Measurements from ENCODE around the gene TFAP2D.

The TFAP2D gene

GRCh38 chr6:50689210-50689609 lies 24.1 kb upstream of the TFAP2D start:
- no peaks in the 10 kb centered on the region for H3K79me1 ChIP-seq (ENCODE audit: low read length)
- WGBS (ENCODE audit: extremely low coverage, insufficient coverage, insufficient read length): no CpG with 5 or more reads among the region's 3 CpGs
- no peak overlapping the region for H4K8ac ChIP-seq (ENCODE audit: low read depth, low read length)

GRCh38 chr6:50691814-50692495 lies 21.4 kb upstream of the TFAP2D start:
- Histone ChIP-seq H2AK5ac (ENCODE audit: low read length) (no peak overlapping the region), H3K79me2 (ENCODE audit: control insufficient read depth, insufficient read depth, low read length, poor library complexity) (no peaks in the 10 kb centered on the region), H2AFZ (ENCODE audit: insufficient read depth, low read length, poor library complexity) (no peak overlapping the region), H2BK5ac (ENCODE audit: low read depth, low read length, poor library complexity) (no peak overlapping the region), H4K12ac (ENCODE audit: low read depth, low read length) (no peak overlapping the region), H3K79me1 (ENCODE audit: low read length) (no peaks in the 10 kb centered on the region), H2BK12ac (ENCODE audit: low read length) (no peak overlapping the region), H2BK120ac (ENCODE audit: insufficient read depth, low read length, poor library complexity) (no peak overlapping the region), H3K23ac (ENCODE audit: low read length) (no peak overlapping the region), H4K8ac (ENCODE audit: low read depth, low read length) (no peak overlapping the region), H3K4me2 (ENCODE audit: low read length) (no peak overlapping the region), H3K18ac (ENCODE audit: low read length) (no peak overlapping the region), H4K91ac (ENCODE audit: low read depth, low read length) (no peak overlapping the region), H3K4me1 (ENCODE audit: control insufficient read depth in 1 of 2, insufficient read depth in 2 of 2, low read length in 2 of 2) (no peaks in the 10 kb centered on the region), H3K4ac (ENCODE audit: low read depth, low read length) (no peak overlapping the region), H3K27ac (ENCODE audit: low read depth, low read length) (no peak overlapping the region), H3K27me3 (ENCODE audit: insufficient read depth, low read length) (no peaks in the 10 kb centered on the region), H3K36me3 (ENCODE audit: control insufficient read depth in 1 of 2, insufficient read depth in 2 of 2, low read length in 2 of 2) (no peaks in the 10 kb centered on the region), H3K9ac (ENCODE audit: low read length) (no peak overlapping the region), H3K4me3 (ENCODE audit: low read depth, low read length) (no peak overlapping the region), H3K9me3 (ENCODE audit: insufficient read depth, low read depth, low read length) (no peaks in the 10 kb centered on the region), H3K14ac (ENCODE audit: low read length) (no peak overlapping the region)
- no CpG with 5 or more reads among the region's 4 CpGs for WGBS (ENCODE audit: extremely low coverage, insufficient coverage, insufficient read length)
- no peak for DNase-seq

More at GRCh38 chr6:50689210-50689609, 24.1 kb upstream of the TFAP2D start:
- no peak for DNase-seq
- Histone ChIP-seq H2BK12ac (ENCODE audit: low read length) (no peak overlapping the region), H3K23ac (ENCODE audit: low read length) (no peak overlapping the region), H3K4ac (ENCODE audit: low read depth, low read length) (no peak overlapping the region), H3K79me2 (ENCODE audit: control insufficient read depth, insufficient read depth, low read length, poor library complexity) (no peaks in the 10 kb centered on the region), H3K4me2 (ENCODE audit: low read length) (no peak overlapping the region), H4K12ac (ENCODE audit: low read depth, low read length) (no peak overlapping the region), H2AFZ (ENCODE audit: insufficient read depth, low read length, poor library complexity) (no peak overlapping the region), H3K18ac (ENCODE audit: low read length) (no peak overlapping the region), H3K9me3 (ENCODE audit: insufficient read depth, low read depth, low read length) (peaks cover 2% of the 10 kb centered on the region), H2AK5ac (ENCODE audit: low read length) (no peak overlapping the region), H3K14ac (ENCODE audit: low read length) (no peak overlapping the region), H3K4me1 (ENCODE audit: control insufficient read depth in 1 of 2, insufficient read depth in 2 of 2, low read length in 2 of 2) (no peaks in the 10 kb centered on the region), H2BK120ac (ENCODE audit: insufficient read depth, low read length, poor library complexity) (no peak overlapping the region), H3K27ac (ENCODE audit: low read depth, low read length) (no peak overlapping the region), H2BK5ac (ENCODE audit: low read depth, low read length, poor library complexity) (no peak overlapping the region), H3K4me3 (ENCODE audit: low read depth, low read length) (no peak overlapping the region), H3K27me3 (ENCODE audit: insufficient read depth, low read length) (no peaks in the 10 kb centered on the region), H3K36me3 (ENCODE audit: control insufficient read depth in 1 of 2, insufficient read depth in 2 of 2, low read length in 2 of 2) (no peaks in the 10 kb centered on the region), H4K91ac (ENCODE audit: low read depth, low read length) (no peak overlapping the region), H3K9ac (ENCODE audit: low read length) (no peak overlapping the region)

GRCh38 chr6:50698546-50698945 lies 14.8 kb upstream of the TFAP2D start:
- no peak overlapping the region for H3K27ac ChIP-seq (ENCODE audit: low read depth, low read length)
- H2BK12ac ChIP-seq (ENCODE audit: low read length): no peak overlapping the region
- no peak overlapping the region for H3K4me2 ChIP-seq (ENCODE audit: low read length)
- no peaks in the 10 kb centered on the region for H3K36me3 ChIP-seq (ENCODE audit: control insufficient read depth in 1 of 2, insufficient read depth in 2 of 2, low read length in 2 of 2)
- no peak overlapping the region for H3K9ac ChIP-seq (ENCODE audit: low read length)
- no peaks in the 10 kb centered on the region for H3K79me2 ChIP-seq (ENCODE audit: control insufficient read depth, insufficient read depth, low read length, poor library complexity)
- no peak overlapping the region for H2BK5ac ChIP-seq (ENCODE audit: low read depth, low read length, poor library complexity)
- DNase-seq: no peak
- no peak overlapping the region for H2AFZ ChIP-seq (ENCODE audit: insufficient read depth, low read length, poor library complexity)
- no peaks in the 10 kb centered on the region for H3K9me3 ChIP-seq (ENCODE audit: insufficient read depth, low read depth, low read length)
- no peak overlapping the region for H3K4ac ChIP-seq (ENCODE audit: low read depth, low read length)
- H2AK5ac ChIP-seq (ENCODE audit: low read length): no peak overlapping the region
- H2BK120ac ChIP-seq (ENCODE audit: insufficient read depth, low read length, poor library complexity): no peak overlapping the region
- no peak overlapping the region for H3K23ac ChIP-seq (ENCODE audit: low read length)
- H3K4me3 ChIP-seq (ENCODE audit: low read depth, low read length): no peak overlapping the region
- no peak overlapping the region for H3K14ac ChIP-seq (ENCODE audit: low read length)
- H4K8ac ChIP-seq (ENCODE audit: low read depth, low read length): no peak overlapping the region
- H3K4me1 ChIP-seq (ENCODE audit: control insufficient read depth in 1 of 2, insufficient read depth in 2 of 2, low read length in 2 of 2): no peaks in the 10 kb centered on the region
- no peak overlapping the region for H4K12ac ChIP-seq (ENCODE audit: low read depth, low read length)
- no peaks in the 10 kb centered on the region for H3K79me1 ChIP-seq (ENCODE audit: low read length)
- no peak overlapping the region for H4K91ac ChIP-seq (ENCODE audit: low read depth, low read length)
- no peaks in the 10 kb centered on the region for H3K27me3 ChIP-seq (ENCODE audit: insufficient read depth, low read length)
- H3K18ac ChIP-seq (ENCODE audit: low read length): no peak overlapping the region

GRCh38 chr6:50699051-50699775 lies 14.1 kb upstream of the TFAP2D start:
- no peak overlapping the region for H3K27ac ChIP-seq (ENCODE audit: low read depth, low read length)
- no peaks in the 10 kb centered on the region for H3K36me3 ChIP-seq (ENCODE audit: control insufficient read depth in 1 of 2, insufficient read depth in 2 of 2, low read length in 2 of 2)
- H2AK5ac ChIP-seq (ENCODE audit: low read length): no peak overlapping the region
- WGBS (ENCODE audit: extremely low coverage, insufficient coverage, insufficient read length): no CpG with 5 or more reads among the region's 11 CpGs
- H3K4me1 ChIP-seq (ENCODE audit: control insufficient read depth in 1 of 2, insufficient read depth in 2 of 2, low read length in 2 of 2): no peaks in the 10 kb centered on the region
- H3K23ac ChIP-seq (ENCODE audit: low read length): no peak overlapping the region
- H4K91ac ChIP-seq (ENCODE audit: low read depth, low read length): no peak overlapping the region
- H3K4me2 ChIP-seq (ENCODE audit: low read length): no peak overlapping the region
- no peak overlapping the region for H4K12ac ChIP-seq (ENCODE audit: low read depth, low read length)
- H3K14ac ChIP-seq (ENCODE audit: low read length): no peak overlapping the region
- H2BK12ac ChIP-seq (ENCODE audit: low read length): no peak overlapping the region
- no peak overlapping the region for H4K8ac ChIP-seq (ENCODE audit: low read depth, low read length)
- no peak overlapping the region for H2BK120ac ChIP-seq (ENCODE audit: insufficient read depth, low read length, poor library complexity)
- H3K27me3 ChIP-seq (ENCODE audit: insufficient read depth, low read length): no peaks in the 10 kb centered on the region
- H3K18ac ChIP-seq (ENCODE audit: low read length): no peak overlapping the region
- no peak overlapping the region for H3K9ac ChIP-seq (ENCODE audit: low read length)
- no peak overlapping the region for H2AFZ ChIP-seq (ENCODE audit: insufficient read depth, low read length, poor library complexity)
- no peak for DNase-seq
- no peaks in the 10 kb centered on the region for H3K9me3 ChIP-seq (ENCODE audit: insufficient read depth, low read depth, low read length)
- H2BK5ac ChIP-seq (ENCODE audit: low read depth, low read length, poor library complexity): no peak overlapping the region
- no peak overlapping the region for H3K4me3 ChIP-seq (ENCODE audit: low read depth, low read length)
- no peaks in the 10 kb centered on the region for H3K79me1 ChIP-seq (ENCODE audit: low read length)
- no peak overlapping the region for H3K4ac ChIP-seq (ENCODE audit: low read depth, low read length)
- no peaks in the 10 kb centered on the region for H3K79me2 ChIP-seq (ENCODE audit: control insufficient read depth, insufficient read depth, low read length, poor library complexity)
